Gastroesophageal sphincter (tissue), 4 donors: ENCODE data around the gene SEC14L3. TPM values are rescaled to one million over a fixed set of nuclear protein-coding genes. Genes with fewer than 3 reads are reported as not detected.

Source experiments
- ATAC-seq: fragments of 150-250 bp; one replicate; pipeline ENCODE4 v1.9.1; 2016; ENCODE audit warnings: mild to moderate bottlenecking, moderate library complexity
- H3K27ac ChIP-seq, 4 donors: fragments of 200-600 bp; sonication (generic) in 3 of 4; 1 replicate in 3 of 4; 2 replicates in 1 of 4; pipeline ENCODE4 v1.5.1; 2016 to 2019
- H3K27me3 ChIP-seq: fragments of 200-600 bp; sonication (generic); one replicate; pipeline ENCODE4 v1.5.1; 2019
- H3K36me3 ChIP-seq, 2 donors: fragments of 200-600 bp; sonication (generic); one replicate each; pipeline ENCODE4 v1.5.1; 2019; ENCODE audit warnings: control low read depth in 1 of 2
- H3K4me1 ChIP-seq, 3 donors: fragments of 200-600 bp; sonication (generic); 1 replicate in 2 of 3; 2 replicates in 1 of 3; pipeline ENCODE4 v1.5.1; 2016 to 2019; ENCODE audit warnings: control low read depth in 2 of 3
- H3K4me3 ChIP-seq, 2 donors: fragments of 200-600 bp; sonication (generic); one replicate each; pipeline ENCODE4 v1.5.1; 2019; ENCODE audit warnings: mild to moderate bottlenecking in 1 of 2, moderate library complexity in 1 of 2
- H3K9me3 ChIP-seq, 3 donors: fragments of 200-600 bp; sonication (generic); one replicate each; pipeline ENCODE4 v1.5.1; 2017 to 2019; ENCODE audit warnings: control low read depth in 2 of 3
- CTCF ChIP-seq, 4 experiments: fragments of 200-600 bp in 2 of 4; fragments of 450-650 bp in 2 of 4; sonication (generic) in 1 of 4; IDR thresholded peaks; one replicate each; pipeline ENCODE4 v1.5.1; 2017 to 2019; ENCODE audit warnings: antibody characterized with exemption in 4 of 4, mild to moderate bottlenecking in 2 of 4, moderate library complexity in 2 of 4
- EP300 ChIP-seq: sonication (generic); formaldehyde crosslinking; IDR thresholded peaks from one replicate; pipeline ENCODE4 v1.6.1; 2017; ENCODE audit warnings: antibody characterized with exemption, mild to moderate bottlenecking
- POLR2A ChIP-seq, 2 donors: fragments of 450-650 bp; IDR thresholded peaks; one replicate each; pipeline ENCODE4 v1.6.1; 2017; ENCODE audit warnings: antibody characterized with exemption in 2 of 2, mild to moderate bottlenecking in 2 of 2, moderate library complexity in 1 of 2
- POLR2AphosphoS5 ChIP-seq: sonication (generic); formaldehyde crosslinking; IDR thresholded peaks from one replicate; pipeline ENCODE4 v1.6.1; 2017; ENCODE audit warnings: antibody characterized with exemption
- WGBS, 2 donors: methylation state at CpG; one replicate each; pipeline ENCODE4 v1.1.5; 2018; ENCODE audit warnings: low coverage in 1 of 2; 5-methylcytosine and 5-hydroxymethylcytosine counted together
- total RNA-seq, 4 donors: library from RNA; depleted of rRNA; stranded (reverse); fragments of >200 nt; gene quantifications; one replicate each; pipeline ENCODE4 v1.1.0, GENCODE V29; 2016

Gene SEC14L3
- total RNA-seq, 4 donors from 2014 or later, result not detected

GRCh38 chr22:30420347-30421125 lies 51.3 kb downstream of the SEC14L3 start:
- ATAC-seq, result no peak
- Histone ChIP-seq H3K4me3 (no peak overlapping the region), H3K27me3 (no peaks in the 10 kb centered on the region), H3K4me1 (peaks cover 0 to 51% (median 27%) of the 10 kb centered on the region in 3 donors), H3K9me3 (no peaks in the 10 kb centered on the region), H3K36me3 (peaks cover 0 to 53% of the 10 kb centered on the region in 2 donors), H3K27ac (peak overlapping the region in 3 of 4 donors; percentile 49 to 98 (median 53))
- WGBS, 2 donors, result 50 to 61% methylated on average over 5 of the region's 6 CpGs
- TF ChIP-seq EP300 (no peak), POLR2AphosphoS5 (peak; percentile 67)

- Histone ChIP-seq H3K27ac (no peak overlapping the region), H3K27me3 (no peaks in the 10 kb centered on the region), H3K36me3 (peaks cover 0 to 88% of the 10 kb centered on the region in 2 donors)
Observed at GRCh38 chr22:30416837-30417236, 55.0 kb downstream of the SEC14L3 start.

GRCh38 chr22:30416403-30416802 lies 55.4 kb downstream of the SEC14L3 start:
- H3K9me3 ChIP-seq, result no peaks in the 10 kb centered on the region
- H3K27me3 ChIP-seq, result no peaks in the 10 kb centered on the region
- TF ChIP-seq CTCF (IDR thresholded peaks at IDR 0.05) (no peak), POLR2A (IDR thresholded peaks at IDR 0.05) (no peak), EP300 (no peak), POLR2AphosphoS5 (no peak)
- no peak overlapping the region for H3K27ac ChIP-seq
- H3K36me3 ChIP-seq, result peaks cover 0 to 91% of the 10 kb centered on the region in 2 donors
- ATAC-seq, result no peak
- no peak overlapping the region for H3K4me3 ChIP-seq
- WGBS, 2 donors, result no CpG with 5 or more reads among the region's 2 CpGs
- H3K4me1 ChIP-seq, result peaks cover 0 to 18% (median 3%) of the 10 kb centered on the region in 3 donors

More at GRCh38 chr22:30416837-30417236, 55.0 kb downstream of the SEC14L3 start:
- peaks cover 0 to 23% (median 5%) of the 10 kb centered on the region in 3 donors for H3K4me1 ChIP-seq
- H3K4me3 ChIP-seq, result no peak overlapping the region
- ATAC-seq, result no peak
- H3K9me3 ChIP-seq, result no peaks in the 10 kb centered on the region
- 20 to 30% methylated on average over 1 of the region's 1 CpG for WGBS, 2 donors
- no peak for TF ChIP-seq CTCF (IDR thresholded peaks at IDR 0.05)
- TF ChIP-seq POLR2A (IDR thresholded peaks at IDR 0.05), result no peak
- no peak for TF ChIP-seq POLR2AphosphoS5
- no peak for TF ChIP-seq EP300

GRCh38 chr22:30414525-30415047 lies 57.2 kb downstream of the SEC14L3 start:
- H3K27me3 ChIP-seq, result no peaks in the 10 kb centered on the region
- H3K4me1 ChIP-seq, result peaks cover 0 to under 1% (median 0%) of the 10 kb centered on the region in 3 donors
- no peak overlapping the region for H3K4me3 ChIP-seq
- H3K36me3 ChIP-seq, result peaks cover 0 to 97% of the 10 kb centered on the region in 2 donors
- ATAC-seq, result no peak
- no peak overlapping the region for H3K27ac ChIP-seq
- H3K9me3 ChIP-seq, result no peaks in the 10 kb centered on the region
- no peak for TF ChIP-seq CTCF (IDR thresholded peaks at IDR 0.05)
- no peak for TF ChIP-seq POLR2AphosphoS5
- TF ChIP-seq POLR2A (IDR thresholded peaks at IDR 0.05), result no peak
- no peak for TF ChIP-seq EP300
- WGBS, 2 donors, result 71 to 77% methylated on average over 3 to 4 of the region's 4 CpGs

- 88 to 90% methylated on average over 3 to 4 of the region's 5 CpGs for WGBS, 2 donors
Observed at GRCh38 chr22:30413745-30414524, 57.9 kb downstream of the SEC14L3 start.

More at GRCh38 chr22:30413745-30414524, 57.9 kb downstream of the SEC14L3 start:
- no peaks in the 10 kb centered on the region for H3K9me3 ChIP-seq
- no peaks in the 10 kb centered on the region for H3K27me3 ChIP-seq
- no peak for ATAC-seq
- no peak overlapping the region for H3K4me3 ChIP-seq
- no peaks in the 10 kb centered on the region for H3K4me1 ChIP-seq
- H3K27ac ChIP-seq, result no peak overlapping the region
- peaks cover 0 to 97% of the 10 kb centered on the region in 2 donors for H3K36me3 ChIP-seq
- no peak for TF ChIP-seq CTCF (IDR thresholded peaks at IDR 0.05)
- TF ChIP-seq POLR2AphosphoS5, result no peak
- TF ChIP-seq EP300, result no peak
- no peak for TF ChIP-seq POLR2A (IDR thresholded peaks at IDR 0.05)
